GM18511 (cell line): ENCODE measurements around the gene CDH23.

ENCODE experiments used
- ATAC-seq: cut with Tn5 transposase; IDR thresholded peaks from one replicate; pipeline ENCODE4 v1.9.1; 2021; ENCODE audit warnings: mild to moderate bottlenecking, moderate library complexity; ENCODE audit not compliant: unreplicated experiment

Gene CDH23

GRCh38 chr10:71671994-71672946 is 275.6 kb downstream of the CDH23 start:
- ATAC-seq, result no peak

GRCh38 chr10:71675295-71675970 is 278.7 kb downstream of the CDH23 start:
- ATAC-seq, result no peak

DNA sequence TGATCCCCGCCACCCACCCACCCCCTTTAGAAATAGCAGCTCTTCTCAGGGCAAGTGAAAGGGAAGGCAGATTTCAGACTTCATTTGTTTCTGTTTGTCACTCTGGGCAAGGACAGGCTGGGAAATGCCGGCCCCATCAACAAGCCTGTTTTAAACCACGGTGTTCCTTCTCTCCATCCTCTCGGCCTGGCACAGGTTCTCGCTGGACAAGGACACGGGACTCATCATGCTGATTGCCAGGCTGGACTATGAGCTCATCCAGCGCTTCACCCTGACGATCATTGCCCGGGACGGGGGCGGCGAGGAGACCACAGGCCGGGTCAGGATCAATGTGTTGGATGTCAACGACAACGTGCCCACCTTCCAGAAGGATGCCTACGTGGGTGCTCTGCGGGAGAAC is 280.5 kb downstream of the CDH23 start:
- ATAC-seq, result no peak

GRCh38 chr10:71678057-71678805 is 281.5 kb downstream of the CDH23 start:
- no peak for ATAC-seq

DNA sequence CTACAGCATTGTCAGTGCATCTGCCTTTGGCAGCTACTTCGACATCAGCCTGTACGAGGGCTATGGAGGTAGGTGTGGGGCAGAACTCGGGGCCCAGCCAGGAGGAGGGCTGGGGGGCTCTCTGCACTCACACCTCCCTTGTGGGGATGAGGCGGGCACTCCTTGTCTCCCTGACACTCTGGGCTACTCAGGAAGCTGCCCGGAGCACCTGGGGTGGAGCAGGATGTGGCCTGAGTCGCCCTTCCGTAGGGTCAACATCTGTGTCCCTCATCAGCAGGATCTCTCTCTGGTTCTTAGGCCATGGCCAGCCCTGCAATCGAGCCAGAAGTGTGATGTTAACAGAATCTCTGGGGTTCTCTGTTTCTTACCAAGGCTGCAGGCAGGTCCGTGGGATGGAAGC is 282.7 kb downstream of the CDH23 start:
- ATAC-seq, result no peak

GRCh38 chr10:71681977-71682376 is 285.3 kb downstream of the CDH23 start:
- ATAC-seq, result no peak

GRCh38 chr10:71683301-71683700 is 286.6 kb downstream of the CDH23 start:
- no peak for ATAC-seq

DNA sequence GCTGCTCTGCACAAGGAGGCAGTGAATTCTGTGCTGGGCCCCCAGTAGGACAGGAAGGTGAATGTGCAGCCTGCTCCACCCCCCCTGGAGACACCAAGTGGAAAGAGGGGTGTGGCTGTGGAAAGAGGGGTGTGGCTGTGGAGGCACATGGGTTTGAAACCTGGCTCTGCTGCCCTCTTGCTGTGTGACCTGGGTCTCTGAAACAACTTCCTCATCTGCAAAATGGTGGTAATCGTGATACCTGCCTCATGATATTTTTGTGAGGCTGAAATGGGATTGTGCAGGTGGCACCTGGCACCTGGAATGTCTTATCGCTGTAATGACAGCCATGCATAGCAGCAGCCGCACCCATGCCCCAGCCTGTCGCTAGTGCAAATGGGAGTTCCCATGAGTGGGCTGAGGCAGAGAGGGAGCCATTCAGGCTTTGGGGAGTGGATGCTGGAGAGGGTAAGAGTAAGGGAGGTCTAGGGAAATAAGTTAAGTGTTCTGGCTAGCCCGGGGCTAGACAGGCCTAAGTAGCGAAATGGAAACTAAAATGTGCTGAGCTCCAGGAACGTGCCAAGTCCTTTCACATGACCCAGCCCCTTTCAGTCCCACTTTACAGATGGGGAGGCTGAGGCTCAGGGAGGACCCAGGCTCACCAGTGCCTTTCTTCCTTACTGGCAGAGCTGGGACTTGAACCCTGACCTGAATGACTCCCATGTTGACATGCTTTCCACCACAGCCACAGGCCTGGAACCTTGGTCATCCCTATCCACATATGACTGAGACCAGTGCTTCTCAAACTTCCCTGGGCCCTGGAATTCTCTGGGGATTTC is 287.8 kb downstream of the CDH23 start:
- no peak for ATAC-seq

DNA sequence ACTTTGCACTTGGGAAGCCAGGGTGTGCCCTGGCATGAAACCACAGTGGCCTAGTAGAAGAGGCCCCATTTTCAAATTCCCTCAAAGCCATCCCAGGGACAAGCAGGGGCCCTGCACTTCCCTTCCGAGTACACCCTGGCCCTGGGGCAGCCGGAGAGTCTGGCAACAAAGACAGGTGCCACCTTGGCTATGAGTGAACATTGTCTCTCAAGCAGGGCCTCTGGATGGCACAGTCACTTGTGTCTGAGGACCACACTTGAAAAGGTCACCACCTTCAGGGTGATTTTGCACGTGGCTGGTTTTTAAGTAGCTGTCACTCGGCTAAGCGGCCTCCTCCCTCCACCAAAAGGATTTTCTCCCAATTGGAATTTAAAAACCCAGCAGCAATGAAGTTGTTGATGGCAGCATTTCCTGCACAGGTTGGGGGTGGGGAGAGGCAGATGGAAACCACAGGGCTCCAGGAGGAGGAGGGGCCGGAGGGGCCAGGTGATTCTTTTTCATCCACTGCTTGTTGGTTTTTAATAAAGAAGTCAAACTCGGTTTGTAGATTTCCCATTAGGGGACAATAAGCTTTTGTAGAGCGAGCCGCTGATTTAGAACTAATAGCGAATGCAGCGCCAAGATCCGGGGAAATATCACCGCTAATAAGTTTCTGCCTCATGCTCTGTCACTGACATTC is 289.0 kb downstream of the CDH23 start:
- no peak for ATAC-seq

DNA sequence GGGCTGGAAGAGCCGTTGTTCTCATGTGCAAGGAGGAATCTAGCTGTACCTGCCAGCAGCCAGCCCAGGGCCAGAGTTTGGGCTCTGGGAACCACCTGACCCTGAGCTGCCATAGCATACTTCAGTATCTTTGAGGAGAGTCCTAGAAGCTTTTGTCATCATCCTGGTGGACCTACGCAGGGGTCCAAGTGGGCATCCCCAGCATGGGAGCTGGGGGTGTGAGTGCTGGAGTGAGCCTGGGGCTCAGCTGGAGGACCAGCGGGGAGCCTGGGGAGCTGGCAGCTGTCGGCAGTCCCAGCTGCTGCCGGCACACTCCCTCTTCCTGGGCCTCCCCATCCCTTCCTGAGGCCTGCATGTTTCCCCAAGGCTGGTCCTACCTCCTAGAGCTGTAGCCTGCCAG is 290.4 kb downstream of the CDH23 start:
- ATAC-seq, result no peak

- no peak for ATAC-seq
Observed at GRCh38 chr10:71687480-71687879, 290.8 kb downstream of the CDH23 start.

- ATAC-seq, result no peak
Observed at GRCh38 chr10:71688256-71688655, 291.5 kb downstream of the CDH23 start.

GRCh38 chr10:71690094-71690720 is 293.5 kb downstream of the CDH23 start:
- ATAC-seq, result no peak

DNA sequence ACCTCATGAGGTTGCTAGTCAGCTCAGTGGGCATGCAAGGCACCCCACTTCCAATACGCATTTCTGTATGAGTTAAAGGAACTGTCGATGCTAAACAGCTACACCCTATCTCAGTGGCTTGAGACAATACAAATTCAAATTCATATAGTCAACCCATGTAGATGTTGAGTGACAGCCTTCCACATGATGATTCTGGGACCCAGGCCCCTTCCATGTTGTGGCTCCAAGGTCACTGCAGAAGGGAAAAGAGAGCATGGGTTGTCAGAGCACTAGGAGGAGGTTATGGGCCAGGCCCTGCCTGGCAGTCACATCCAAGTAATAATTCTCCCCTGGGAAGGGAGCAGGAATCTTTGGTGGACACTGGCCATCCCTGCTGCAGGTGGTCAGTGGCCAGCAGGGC is 294.7 kb downstream of the CDH23 start:
- ATAC-seq, result no peak

GRCh38 chr10:71692598-71693306 is 296.0 kb downstream of the CDH23 start:
- no peak for ATAC-seq

DNA sequence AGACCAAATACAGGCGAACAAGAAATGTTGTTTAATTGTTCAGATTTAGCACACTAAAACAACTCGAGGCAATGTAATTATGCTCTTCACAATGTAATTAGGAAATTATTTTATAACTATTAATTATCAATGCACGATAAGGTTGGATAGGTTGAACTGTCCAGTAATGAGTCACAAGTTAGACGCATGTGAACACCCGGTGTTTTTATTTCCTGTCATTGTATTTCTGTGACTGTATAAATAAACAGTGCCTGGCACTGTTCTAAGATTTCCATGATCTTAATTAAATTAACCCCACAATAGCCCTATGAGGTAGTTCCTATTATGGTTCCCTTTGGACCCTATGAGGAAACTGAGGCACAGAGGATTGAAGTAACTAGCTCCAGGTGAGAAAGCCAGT is 296.7 kb downstream of the CDH23 start:
- no peak for ATAC-seq

DNA sequence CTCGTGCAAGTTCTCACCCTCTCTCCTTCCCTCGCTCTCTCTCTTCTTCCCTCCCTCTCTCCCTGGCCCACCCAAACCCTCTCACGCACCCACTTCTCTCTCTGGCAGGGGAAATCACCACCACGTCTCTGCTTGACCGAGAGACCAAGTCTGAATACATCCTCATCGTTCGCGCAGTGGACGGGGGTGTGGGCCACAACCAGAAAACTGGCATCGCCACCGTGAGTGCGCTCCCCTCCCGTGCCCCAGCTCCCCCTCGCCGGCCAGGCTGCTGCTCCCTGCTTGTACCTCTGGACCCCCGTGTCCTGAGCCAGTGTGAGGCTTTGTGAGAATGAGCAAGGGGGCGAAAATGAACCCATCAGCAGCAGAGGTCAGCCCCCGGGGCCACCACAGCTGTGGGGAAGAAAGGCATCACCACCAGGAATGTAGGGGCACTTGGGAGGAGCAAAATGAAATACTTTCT is 297.4 kb downstream of the CDH23 start:
- ATAC-seq, result peak; percentile 31

DNA sequence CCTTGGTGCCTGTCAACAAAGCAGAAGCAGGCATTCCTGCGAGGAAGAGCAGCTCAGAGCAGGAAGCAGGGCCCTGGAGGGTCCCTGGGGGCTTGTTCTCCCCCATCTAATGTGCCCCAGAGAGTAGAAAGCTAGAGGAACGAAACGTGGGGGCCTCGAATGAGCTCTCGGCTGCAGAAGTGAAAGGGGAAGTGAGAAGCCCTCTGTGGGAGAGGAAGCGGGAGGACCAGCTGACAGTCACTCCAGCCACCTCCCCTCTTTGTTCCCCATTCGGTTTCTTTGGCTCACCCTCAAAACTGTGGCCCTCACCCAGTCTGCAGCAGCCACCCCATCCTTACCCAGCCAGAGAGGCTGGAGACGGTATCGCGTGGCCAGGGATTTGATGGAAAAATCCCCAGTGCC is 297.8 kb downstream of the CDH23 start:
- peak; percentile 87 for ATAC-seq
